HG02642 (cell line): ENCODE results near the gene OTUD5.
"Not testable (repeated sequence)": the region's sequence is repeated elsewhere in the genome, so short reads cannot be mapped to it uniquely, and the experiment has no call there.

Experiments used
- ATAC-seq: cut with Tn5 transposase; IDR thresholded peaks from one replicate; pipeline ENCODE4 v1.9.1; 2021; ENCODE audit warnings: mild to moderate bottlenecking; ENCODE audit not compliant: unreplicated experiment, poor library complexity

Gene OTUD5

GRCh38 chrX:48957477-48957826 is at the start of gene OTUD5:
TSS of gene OTUD5 (minus strand) at chrX:48957607. CDS start at chrX:48957570, 37 bp downstream.
- peak; percentile 42 for ATAC-seq

GRCh38 chrX:49003696-49004095 is 46.3 kb upstream of the OTUD5 start:
- no peak for ATAC-seq

- ATAC-seq: peak; percentile 83
Observed at GRCh38 chrX:49002091-49002935, 44.9 kb upstream of the OTUD5 start, which contains the start of gene GRIPAP1. TSS of gene GRIPAP1 (minus strand) at chrX:49002264. CDS start at chrX:49002229, 35 bp downstream.

- peak; percentile 40 for ATAC-seq
Observed at GRCh38 chrX:49001521-49002090, 44.2 kb upstream of the OTUD5 start.

- no peak for ATAC-seq
Observed at GRCh38 chrX:49000636-49001035, 43.2 kb upstream of the OTUD5 start.

- no peak for ATAC-seq
Observed at GRCh38 chrX:48999030-48999429, 41.6 kb upstream of the OTUD5 start.

- ATAC-seq: no peak
Observed at GRCh38 chrX:48998391-48998790, 41.0 kb upstream of the OTUD5 start.

GRCh38 chrX:48997865-48998264 is 40.5 kb upstream of the OTUD5 start:
- no peak for ATAC-seq

- ATAC-seq: no peak
Observed at GRCh38 chrX:48997455-48997854, 40.0 kb upstream of the OTUD5 start.

GRCh38 chrX:48996969-48997368 is 39.6 kb upstream of the OTUD5 start:
- ATAC-seq: no peak

- ATAC-seq: no peak
Observed at GRCh38 chrX:48992341-48992740, 34.9 kb upstream of the OTUD5 start.

- ATAC-seq: no peak
Observed at GRCh38 chrX:48989483-48989882, 32.1 kb upstream of the OTUD5 start.

- no peak for ATAC-seq
Observed at GRCh38 chrX:48983896-48984295, 26.5 kb upstream of the OTUD5 start.

- ATAC-seq: no peak
Observed at GRCh38 chrX:48983081-48983480, 25.7 kb upstream of the OTUD5 start.

- ATAC-seq: no peak
Observed at GRCh38 chrX:48981178-48981577, 23.8 kb upstream of the OTUD5 start.

- ATAC-seq: not testable (repeated sequence)
Observed at GRCh38 chrX:48980341-48980740, 22.9 kb upstream of the OTUD5 start.

- no peak for ATAC-seq
Observed at GRCh38 chrX:48978226-48978625, 20.8 kb upstream of the OTUD5 start.

- no peak for ATAC-seq
Observed at GRCh38 chrX:48976086-48976485, 18.7 kb upstream of the OTUD5 start.

- no peak for ATAC-seq
Observed at GRCh38 chrX:48975541-48975940, 18.1 kb upstream of the OTUD5 start.

GRCh38 chrX:48975041-48975440 is 17.6 kb upstream of the OTUD5 start:
- ATAC-seq: no peak

GRCh38 chrX:48974574-48974973 is 17.2 kb upstream of the OTUD5 start:
- no peak for ATAC-seq

GRCh38 chrX:48974033-48974432 is 16.6 kb upstream of the OTUD5 start:
- ATAC-seq: no peak
